Activated naive CD4-positive, alpha-beta T cell treated with anti-CD3 and anti-CD28 coated beads, Interleukin-2, amount 10 ng/mL, durations not matched to agents 7 days and 5 days (primary cell): Measurements from ENCODE around the gene MARK2.
"Not testable (repeated sequence)": the region's sequence is repeated elsewhere in the genome, so short reads cannot be mapped to it uniquely, and the experiment has no call there.

Experiments
- CTCF ChIA-PET: fragments of 350-600 bp; sonication (Branson Sonifier 250); formaldehyde crosslinking; loops from one replicate; lab custom pipeline; 2021; ENCODE audit warnings: antibody characterized with exemption; lab: Charles Lee
- DNase-seq: peaks from one replicate; pipeline ENCODE4 v3.0.0-alpha.2; 2020
- H3K27ac Mint-ChIP-seq: one replicate; pipeline ENCODE4 v1.8.0; 2021; ENCODE audit warnings: mild to moderate bottlenecking, moderate library complexity, mixed read lengths
- H3K27me3 Mint-ChIP-seq: one replicate; pipeline ENCODE4 v1.8.0; 2021; ENCODE audit warnings: mild to moderate bottlenecking, mixed read lengths
- H3K36me3 Mint-ChIP-seq: one replicate; pipeline ENCODE4 v1.8.0; 2021; ENCODE audit warnings: mixed read lengths
- H3K4me1 Mint-ChIP-seq: one replicate; pipeline ENCODE4 v1.8.0; 2021; ENCODE audit warnings: mixed read lengths
- H3K4me3 Mint-ChIP-seq: one replicate; pipeline ENCODE4 v1.8.0; 2021; ENCODE audit warnings: mild to moderate bottlenecking, moderate library complexity, mixed read lengths
- H3K9me3 Mint-ChIP-seq: one replicate; pipeline ENCODE4 v1.8.0; 2021; ENCODE audit warnings: mixed read lengths

The MARK2 gene

GRCh38 chr11:63838678-63839507, at the start of gene MARK2:
Gene MARK2 (plus strand): TSS chr11:63839110. CDS start chr11:63839507, 397 bp downstream.
- Mint-ChIP-seq H3K36me3 (peaks cover 34% of the 10 kb centered on the region), H3K9me3 (no peaks in the 10 kb centered on the region), H3K27me3 (no peaks in the 10 kb centered on the region), H3K4me1 (peaks cover 48% of the 10 kb centered on the region), H3K4me3 (peak within 1 kb of the TSS; percentile 89), H3K27ac (peak within 1 kb of the TSS; percentile 90)
- CTCF ChIA-PET, result interaction anchor here (1.0 to 7.2 kb wide), 18 partner anchors 11 to 311 kb away, joined by 3 to 150 read pairs (median 13); partner anchors contain the start of gene COX8A
- peak; percentile 99 for DNase-seq

- DNase-seq, result no peak
- Mint-ChIP-seq H3K4me1 (peaks cover 10% of the 10 kb centered on the region), H3K9me3 (peaks cover 14% of the 10 kb centered on the region), H3K4me3 (no peak overlapping the region), H3K36me3 (peaks cover 3% of the 10 kb centered on the region), H3K27ac (no peak overlapping the region), H3K27me3 (peaks cover 24% of the 10 kb centered on the region)
- CTCF ChIA-PET, result no interaction called here
Observed at GRCh38 chr11:63791495-63792167, 47.3 kb upstream of the MARK2 start.

- Mint-ChIP-seq H3K4me3 (no peak overlapping the region), H3K4me1 (peaks cover 10% of the 10 kb centered on the region), H3K36me3 (peaks cover 3% of the 10 kb centered on the region), H3K9me3 (peaks cover 14% of the 10 kb centered on the region), H3K27me3 (peaks cover 31% of the 10 kb centered on the region), H3K27ac (no peak overlapping the region)
- DNase-seq, result no peak
- CTCF ChIA-PET, result no interaction called here
Observed at GRCh38 chr11:63793161-63793560, 45.7 kb upstream of the MARK2 start.

- H3K36me3 Mint-ChIP-seq, result peaks cover 3% of the 10 kb centered on the region
- no peak for DNase-seq
- peaks cover 14% of the 10 kb centered on the region for H3K9me3 Mint-ChIP-seq
- H3K4me1 Mint-ChIP-seq, result peaks cover 10% of the 10 kb centered on the region
- CTCF ChIA-PET, result no interaction called here
- peaks cover 33% of the 10 kb centered on the region for H3K27me3 Mint-ChIP-seq
- no peak overlapping the region for H3K4me3 Mint-ChIP-seq
- H3K27ac Mint-ChIP-seq, result no peak overlapping the region
Observed at GRCh38 chr11:63795066-63795465, 43.8 kb upstream of the MARK2 start.

GRCh38 chr11:63800921-63801320, 38.0 kb upstream of the MARK2 start:
- no peaks in the 10 kb centered on the region for H3K36me3 Mint-ChIP-seq
- H3K4me3 Mint-ChIP-seq, result no peak overlapping the region
- no peak for DNase-seq
- CTCF ChIA-PET, result no interaction called here
- H3K27me3 Mint-ChIP-seq, result peaks cover 24% of the 10 kb centered on the region
- no peak overlapping the region for H3K27ac Mint-ChIP-seq
- H3K4me1 Mint-ChIP-seq, result no peaks in the 10 kb centered on the region
- H3K9me3 Mint-ChIP-seq, result no peaks in the 10 kb centered on the region

GRCh38 chr11:63802637-63803414, 36.1 kb upstream of the MARK2 start:
- H3K27me3 Mint-ChIP-seq, result peaks cover 16% of the 10 kb centered on the region
- no peaks in the 10 kb centered on the region for H3K36me3 Mint-ChIP-seq
- H3K27ac Mint-ChIP-seq, result no peak overlapping the region
- no peaks in the 10 kb centered on the region for H3K4me1 Mint-ChIP-seq
- no peak for DNase-seq
- H3K4me3 Mint-ChIP-seq, result no peak overlapping the region
- no peaks in the 10 kb centered on the region for H3K9me3 Mint-ChIP-seq
- CTCF ChIA-PET, result no interaction called here

- Mint-ChIP-seq H3K9me3 (no peaks in the 10 kb centered on the region), H3K4me1 (no peaks in the 10 kb centered on the region), H3K27me3 (peaks cover 10% of the 10 kb centered on the region), H3K4me3 (no peak overlapping the region), H3K36me3 (no peaks in the 10 kb centered on the region), H3K27ac (no peak overlapping the region)
- CTCF ChIA-PET, result no interaction called here
- DNase-seq, result no peak
Observed at GRCh38 chr11:63804259-63804658, 34.7 kb upstream of the MARK2 start.

- H3K27me3 Mint-ChIP-seq, result peaks cover 2% of the 10 kb centered on the region
- no peaks in the 10 kb centered on the region for H3K9me3 Mint-ChIP-seq
- no peak for DNase-seq
- H3K36me3 Mint-ChIP-seq, result no peaks in the 10 kb centered on the region
- CTCF ChIA-PET, result interaction anchor here (1.1 kb wide), 1 partner anchor 344 kb away, joined by 3 read pairs; no protein-coding TSS in a partner anchor
- H3K4me1 Mint-ChIP-seq, result peaks cover 2% of the 10 kb centered on the region
- H3K4me3 Mint-ChIP-seq, result no peak overlapping the region
- no peak overlapping the region for H3K27ac Mint-ChIP-seq
Observed at GRCh38 chr11:63805844-63806415, 33.0 kb upstream of the MARK2 start.

GRCh38 chr11:63810383-63810782, 28.5 kb upstream of the MARK2 start:
- DNase-seq, H3K4me3 Mint-ChIP-seq, CTCF ChIA-PET, H3K36me3 Mint-ChIP-seq, H3K27ac Mint-ChIP-seq, H3K9me3 Mint-ChIP-seq: not testable (repeated sequence)
- Mint-ChIP-seq H3K4me1 (peaks cover 27% of the 10 kb centered on the region), H3K27me3 (peaks cover 13% of the 10 kb centered on the region)

GRCh38 chr11:63811522-63811921, 27.4 kb upstream of the MARK2 start:
- no peak for DNase-seq
- CTCF ChIA-PET, result no interaction called here
- H3K36me3 Mint-ChIP-seq, result peaks cover 8% of the 10 kb centered on the region
- H3K27ac Mint-ChIP-seq, result no peak overlapping the region
- no peaks in the 10 kb centered on the region for H3K9me3 Mint-ChIP-seq
- H3K4me1 Mint-ChIP-seq, result peaks cover 33% of the 10 kb centered on the region
- H3K27me3 Mint-ChIP-seq, result peaks cover 13% of the 10 kb centered on the region
- H3K4me3 Mint-ChIP-seq, result peak overlapping the region; percentile 71

- H3K9me3 Mint-ChIP-seq, result no peaks in the 10 kb centered on the region
- peak within 1 kb of the TSS; percentile 81 for H3K4me3 Mint-ChIP-seq
- peaks cover 17% of the 10 kb centered on the region for H3K36me3 Mint-ChIP-seq
- H3K27ac Mint-ChIP-seq, result peak within 1 kb of the TSS; percentile 50
- H3K27me3 Mint-ChIP-seq, result peaks cover 13% of the 10 kb centered on the region
- peaks cover 33% of the 10 kb centered on the region for H3K4me1 Mint-ChIP-seq
- DNase-seq, result peak; percentile 82
- CTCF ChIA-PET, result no interaction called here
Observed at GRCh38 chr11:63813035-63813562, 25.8 kb upstream of the MARK2 start, which contains the start of gene SPINDOC. Gene SPINDOC (plus strand): TSS chr11:63813456. CDS start chr11:63813687, 231 bp downstream.

- Mint-ChIP-seq H3K4me1 (peaks cover 33% of the 10 kb centered on the region), H3K36me3 (peaks cover 19% of the 10 kb centered on the region), H3K4me3 (peak overlapping the region; percentile 81), H3K27me3 (peaks cover 13% of the 10 kb centered on the region), H3K9me3 (no peaks in the 10 kb centered on the region), H3K27ac (peak overlapping the region; percentile 50)
- DNase-seq, result peak; percentile 68
- CTCF ChIA-PET, result interaction anchor here (1.2 kb wide), 1 partner anchor 23 kb away, joined by 3 read pairs; no protein-coding TSS in a partner anchor
Observed at GRCh38 chr11:63813563-63814382, 25.1 kb upstream of the MARK2 start.

- Mint-ChIP-seq H3K9me3 (no peaks in the 10 kb centered on the region), H3K27ac (peak overlapping the region; percentile 50), H3K4me3 (peak overlapping the region; percentile 81), H3K27me3 (peaks cover 13% of the 10 kb centered on the region), H3K4me1 (peaks cover 33% of the 10 kb centered on the region), H3K36me3 (peaks cover 21% of the 10 kb centered on the region)
- no peak for DNase-seq
- CTCF ChIA-PET, result interaction anchor here (1.2 kb wide), 1 partner anchor 22 kb away, joined by 3 read pairs; no protein-coding TSS in a partner anchor
Observed at GRCh38 chr11:63814383-63814736, 24.6 kb upstream of the MARK2 start.
